GM20000 (cell line): ENCODE results near the gene DAND5.

Experiments used
- DNase-seq: peaks from one replicate; pipeline ENCODE4 v3.0.0; 2012; ENCODE audit warnings: low spot score
- TF ChIP-seq, protein P1 (sequence below): IDR thresholded peaks from 2 replicates; pipeline ENCODE4 v1.5.1; 2012; ENCODE audit warnings: mild to moderate bottlenecking, control low read depth; ENCODE audit errors: extremely low read depth, missing control alignments

Gene DAND5

GRCh38 chr19:12992729-12993128, 23.4 kb downstream of the DAND5 start:
- TF ChIP-seq, protein P1, sequence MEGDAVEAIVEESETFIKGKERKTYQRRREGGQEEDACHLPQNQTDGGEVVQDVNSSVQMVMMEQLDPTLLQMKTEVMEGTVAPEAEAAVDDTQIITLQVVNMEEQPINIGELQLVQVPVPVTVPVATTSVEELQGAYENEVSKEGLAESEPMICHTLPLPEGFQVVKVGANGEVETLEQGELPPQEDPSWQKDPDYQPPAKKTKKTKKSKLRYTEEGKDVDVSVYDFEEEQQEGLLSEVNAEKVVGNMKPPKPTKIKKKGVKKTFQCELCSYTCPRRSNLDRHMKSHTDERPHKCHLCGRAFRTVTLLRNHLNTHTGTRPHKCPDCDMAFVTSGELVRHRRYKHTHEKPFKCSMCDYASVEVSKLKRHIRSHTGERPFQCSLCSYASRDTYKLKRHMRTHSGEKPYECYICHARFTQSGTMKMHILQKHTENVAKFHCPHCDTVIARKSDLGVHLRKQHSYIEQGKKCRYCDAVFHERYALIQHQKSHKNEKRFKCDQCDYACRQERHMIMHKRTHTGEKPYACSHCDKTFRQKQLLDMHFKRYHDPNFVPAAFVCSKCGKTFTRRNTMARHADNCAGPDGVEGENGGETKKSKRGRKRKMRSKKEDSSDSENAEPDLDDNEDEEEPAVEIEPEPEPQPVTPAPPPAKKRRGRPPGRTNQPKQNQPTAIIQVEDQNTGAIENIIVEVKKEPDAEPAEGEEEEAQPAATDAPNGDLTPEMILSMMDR: no peak
- no peak for DNase-seq

DNA sequence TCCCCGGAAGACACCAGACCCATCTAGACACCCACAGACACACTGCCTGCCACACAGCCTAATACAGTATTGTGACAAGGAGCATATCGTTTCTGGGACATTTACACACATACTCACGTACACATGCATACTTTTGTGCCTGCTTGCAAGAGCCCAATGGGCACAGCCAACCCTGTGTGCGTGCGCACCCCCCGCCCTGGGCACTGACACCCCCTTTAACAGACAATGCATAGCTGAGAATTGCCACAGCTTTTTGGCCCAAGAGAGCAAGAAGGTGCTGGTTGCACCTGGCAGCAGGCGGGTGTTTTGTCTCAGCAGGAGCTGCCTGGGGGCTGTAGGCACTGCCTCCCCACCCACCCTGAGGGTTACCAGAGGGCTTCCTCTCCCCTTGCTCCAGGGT, 24.2 kb downstream of the DAND5 start:
- TF ChIP-seq, protein P1: no peak
- no peak for DNase-seq

GRCh38 chr19:12994701-12995595, 25.6 kb downstream of the DAND5 start, which contains the start of gene NFIX:
TSS of gene NFIX (plus strand) at chr19:12995475. CDS start at chr19:12995838, 363 bp downstream.
- DNase-seq: no peak
- TF ChIP-seq, protein P1: no peak

GRCh38 chr19:12995596-12996405, 26.4 kb downstream of the DAND5 start:
- TF ChIP-seq, protein P1: no peak
- peak; percentile 89 for DNase-seq

GRCh38 chr19:12996406-12997094, 27.2 kb downstream of the DAND5 start:
- no peak for DNase-seq
- TF ChIP-seq, protein P1: no peak

DNA sequence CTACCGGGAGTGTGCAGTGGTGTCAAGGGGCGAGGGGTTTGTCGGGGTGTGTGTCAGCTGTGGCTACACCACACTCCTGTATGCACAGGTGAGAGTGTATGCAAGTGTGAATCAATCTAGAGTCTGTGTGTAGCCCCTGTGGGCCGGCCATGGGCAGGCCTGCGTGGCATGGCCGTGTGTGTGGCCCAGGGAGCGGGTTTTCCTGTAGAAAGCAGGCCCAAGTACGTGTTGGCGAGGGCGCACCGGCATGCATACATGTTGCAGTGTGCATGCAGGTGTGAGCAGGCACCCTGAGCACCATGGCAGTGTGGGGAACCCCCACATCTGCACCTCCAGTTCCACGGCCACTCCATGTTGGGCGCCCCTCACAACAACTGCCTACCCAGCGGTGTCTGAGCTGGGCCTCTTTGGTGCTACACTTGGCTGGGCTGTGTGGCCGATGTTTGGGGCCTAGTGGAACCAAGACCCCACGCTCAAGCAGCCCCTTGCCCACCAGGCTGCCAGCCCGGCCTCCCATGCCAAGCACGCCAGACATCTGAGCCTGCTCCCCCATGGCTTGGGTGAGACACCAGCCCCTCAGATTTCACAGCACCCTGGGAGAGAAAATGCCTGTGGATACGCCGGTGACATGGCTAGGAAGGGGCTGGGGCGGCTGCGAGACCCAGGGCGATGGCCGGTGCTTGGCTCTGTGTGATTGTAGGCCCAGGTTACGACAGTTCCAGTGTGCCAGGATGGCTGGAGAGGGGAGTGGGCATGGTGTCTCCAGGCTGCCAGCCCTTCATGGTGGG, 28.0 kb downstream of the DAND5 start:
- no peak for DNase-seq
- TF ChIP-seq, protein P1: no peak
